ENCODE measurements around the gene PJVK. TPM values are rescaled to one million over a fixed set of nuclear protein-coding genes. Genes with fewer than 3 reads are reported as not detected.

The PJVK gene
- total and polyA plus RNA-seq, 2 of the 13 experiments (the other 11 are each of a cell fraction or from before 2014, with no cell fraction given) = 1.2 to 2.6 TPM

- TF ChIP-seq, protein P1, sequence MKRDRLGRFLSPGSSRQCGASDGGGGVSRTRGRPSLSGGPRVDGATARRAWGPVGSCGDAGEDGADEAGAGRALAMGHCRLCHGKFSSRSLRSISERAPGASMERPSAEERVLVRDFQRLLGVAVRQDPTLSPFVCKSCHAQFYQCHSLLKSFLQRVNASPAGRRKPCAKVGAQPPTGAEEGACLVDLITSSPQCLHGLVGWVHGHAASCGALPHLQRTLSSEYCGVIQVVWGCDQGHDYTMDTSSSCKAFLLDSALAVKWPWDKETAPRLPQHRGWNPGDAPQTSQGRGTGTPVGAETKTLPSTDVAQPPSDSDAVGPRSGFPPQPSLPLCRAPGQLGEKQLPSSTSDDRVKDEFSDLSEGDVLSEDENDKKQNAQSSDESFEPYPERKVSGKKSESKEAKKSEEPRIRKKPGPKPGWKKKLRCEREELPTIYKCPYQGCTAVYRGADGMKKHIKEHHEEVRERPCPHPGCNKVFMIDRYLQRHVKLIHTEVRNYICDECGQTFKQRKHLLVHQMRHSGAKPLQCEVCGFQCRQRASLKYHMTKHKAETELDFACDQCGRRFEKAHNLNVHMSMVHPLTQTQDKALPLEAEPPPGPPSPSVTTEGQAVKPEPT (CRISPR knock-in tag; IDR thresholded peaks at IDR 0.05; ENCODE audit: low read depth) = peak; percentile 78; the same call in 1 of the 2 replicates
- TF ChIP-seq FOXP1 (IDR thresholded peaks at IDR 0.05) (no peak), FOXP1 (CRISPR knock-in tag; IDR thresholded peaks at IDR 0.05) (no peak), AHR (CRISPR knock-in tag; IDR thresholded peaks at IDR 0.05) (no peak), CENPBD1 (CRISPR knock-in tag; IDR thresholded peaks at IDR 0.05; ENCODE audit: borderline replicate concordance, low read depth) (no peak), SNAPC5 (CRISPR knock-in tag; IDR thresholded peaks at IDR 0.05; ENCODE audit: borderline replicate concordance) (no peak), IKZF4 (CRISPR knock-in tag; IDR thresholded peaks at IDR 0.05; ENCODE audit: borderline replicate concordance, low read depth, not compliant biosample characterization) (no peak), ZNF362 (CRISPR knock-in tag; IDR thresholded peaks at IDR 0.05; ENCODE audit: borderline replicate concordance) (no peak), ZNF451 (CRISPR knock-in tag; IDR thresholded peaks at IDR 0.05) (peak; percentile 74; the same call in 1 of the 2 replicates), ZNF207 (IDR thresholded peaks at IDR 0.05; ENCODE audit: borderline replicate concordance) (no peak), EED (CRISPR knock-in tag; IDR thresholded peaks at IDR 0.05) (no peak), ZFP1 (CRISPR knock-in tag; IDR thresholded peaks at IDR 0.05) (no peak), PRDM4 (CRISPR knock-in tag; IDR thresholded peaks at IDR 0.05; ENCODE audit: borderline replicate concordance) (no peak), JARID2 (CRISPR knock-in tag; IDR thresholded peaks at IDR 0.05; ENCODE audit: insufficient replicate concordance) (no peak), RBM39 (IDR thresholded peaks at IDR 0.05; ENCODE audit: low read depth, low read length, poor library complexity, severe bottlenecking) (peak; percentile 93), ZNF251 (CRISPR knock-in tag; IDR thresholded peaks at IDR 0.05) (no peak), ZNF761 (CRISPR knock-in tag; conservative IDR thresholded peaks at IDR 0.05) (peak; percentile 42; the same call in 1 of the 2 replicates), ZC3H4 (CRISPR knock-in tag; IDR thresholded peaks at IDR 0.05; ENCODE audit: borderline replicate concordance) (no peak), ZEB1 (IDR thresholded peaks at IDR 0.05; ENCODE audit: insufficient replicate concordance, low read depth) (no peak)
- TF ChIP-seq, protein P2, sequence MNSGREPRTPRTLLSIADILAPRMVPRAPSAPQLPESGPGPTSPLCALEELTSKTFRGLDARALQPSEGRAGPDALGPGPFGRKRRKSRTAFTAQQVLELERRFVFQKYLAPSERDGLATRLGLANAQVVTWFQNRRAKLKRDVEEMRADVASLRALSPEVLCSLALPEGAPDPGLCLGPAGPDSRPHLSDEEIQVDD (CRISPR knock-in tag; IDR thresholded peaks at IDR 0.05; ENCODE audit: borderline replicate concordance) = peak; percentile 15; the same call in 1 of the 2 replicates
Measured at GRCh38 chr2:178480227-178481181, 29.3 kb downstream of the PJVK start, which contains the start of gene PLEKHA3 (continued).
